Measurements from ENCODE around the gene PTGS1. TPM values are rescaled to one million over a fixed set of nuclear protein-coding genes. Genes with fewer than 3 reads are reported as not detected.

Gene PTGS1
- total and polyA plus RNA-seq, 2 of the 13 experiments (the other 11 are each of a cell fraction or from before 2014, with no cell fraction given), result 0.07 to 0.08 TPM

DNA sequence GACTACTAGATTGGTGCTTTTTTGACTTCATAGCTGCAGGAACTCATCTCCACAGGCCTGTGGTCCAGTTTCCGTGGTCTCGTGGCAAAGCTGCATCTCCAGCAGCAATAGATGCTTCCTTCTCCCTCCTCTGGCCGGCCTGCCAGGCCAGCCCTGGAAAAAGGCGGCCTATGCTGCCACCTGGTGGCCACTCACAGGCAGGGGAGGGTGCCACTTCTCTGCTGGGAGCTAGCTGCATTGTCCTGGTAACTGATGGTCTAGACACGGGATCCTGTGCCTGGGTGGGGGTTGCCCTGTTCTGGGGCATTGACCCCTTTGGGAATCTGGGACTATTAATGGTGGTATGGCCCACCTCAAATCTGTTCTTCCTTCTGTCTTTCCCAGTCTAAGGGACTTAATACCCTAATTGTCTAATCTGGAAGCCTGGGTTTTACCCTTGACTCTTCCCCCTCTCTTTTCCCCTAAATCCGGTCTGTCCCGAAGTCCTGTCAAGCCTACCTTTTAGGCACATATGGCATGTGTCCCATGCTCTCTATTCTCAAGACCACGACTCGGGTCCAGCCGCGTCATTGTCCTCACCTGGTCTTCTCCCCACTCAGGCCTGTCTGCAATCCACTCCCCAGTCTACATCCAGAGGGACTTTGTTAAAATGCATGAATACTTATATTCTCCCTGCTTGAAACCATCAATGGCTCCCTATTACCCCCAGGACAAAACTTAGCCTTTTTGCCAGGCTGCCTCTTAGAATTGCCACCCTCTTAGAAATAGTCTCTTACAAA, 20.1 kb upstream of the PTGS1 start (continued):
- TF ChIP-seq, protein P1, sequence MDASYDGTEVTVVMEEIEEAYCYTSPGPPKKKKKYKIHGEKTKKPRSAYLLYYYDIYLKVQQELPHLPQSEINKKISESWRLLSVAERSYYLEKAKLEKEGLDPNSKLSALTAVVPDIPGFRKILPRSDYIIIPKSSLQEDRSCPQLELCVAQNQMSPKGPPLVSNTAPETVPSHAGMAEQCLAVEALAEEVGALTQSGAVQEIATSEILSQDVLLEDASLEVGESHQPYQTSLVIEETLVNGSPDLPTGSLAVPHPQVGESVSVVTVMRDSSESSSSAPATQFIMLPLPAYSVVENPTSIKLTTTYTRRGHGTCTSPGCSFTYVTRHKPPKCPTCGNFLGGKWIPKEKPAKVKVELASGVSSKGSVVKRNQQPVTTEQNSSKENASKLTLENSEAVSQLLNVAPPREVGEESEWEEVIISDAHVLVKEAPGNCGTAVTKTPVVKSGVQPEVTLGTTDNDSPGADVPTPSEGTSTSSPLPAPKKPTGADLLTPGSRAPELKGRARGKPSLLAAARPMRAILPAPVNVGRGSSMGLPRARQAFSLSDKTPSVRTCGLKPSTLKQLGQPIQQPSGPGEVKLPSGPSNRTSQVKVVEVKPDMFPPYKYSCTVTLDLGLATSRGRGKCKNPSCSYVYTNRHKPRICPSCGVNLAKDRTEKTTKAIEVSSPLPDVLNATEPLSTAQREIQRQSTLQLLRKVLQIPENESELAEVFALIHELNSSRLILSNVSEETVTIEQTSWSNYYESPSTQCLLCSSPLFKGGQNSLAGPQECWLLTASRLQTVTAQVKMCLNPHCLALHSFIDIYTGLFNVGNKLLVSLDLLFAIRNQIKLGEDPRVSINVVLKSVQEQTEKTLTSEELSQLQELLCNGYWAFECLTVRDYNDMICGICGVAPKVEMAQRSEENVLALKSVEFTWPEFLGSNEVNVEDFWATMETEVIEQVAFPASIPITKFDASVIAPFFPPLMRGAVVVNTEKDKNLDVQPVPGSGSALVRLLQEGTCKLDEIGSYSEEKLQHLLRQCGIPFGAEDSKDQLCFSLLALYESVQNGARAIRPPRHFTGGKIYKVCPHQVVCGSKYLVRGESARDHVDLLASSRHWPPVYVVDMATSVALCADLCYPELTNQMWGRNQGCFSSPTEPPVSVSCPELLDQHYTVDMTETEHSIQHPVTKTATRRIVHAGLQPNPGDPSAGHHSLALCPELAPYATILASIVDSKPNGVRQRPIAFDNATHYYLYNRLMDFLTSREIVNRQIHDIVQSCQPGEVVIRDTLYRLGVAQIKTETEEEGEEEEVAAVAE (CRISPR knock-in tag; IDR thresholded peaks at IDR 0.05; ENCODE audit: borderline replicate concordance), result no peak
- TF ChIP-seq MAF1 (CRISPR knock-in tag; IDR thresholded peaks at IDR 0.05; ENCODE audit: borderline replicate concordance), result no peak
- no peak for TF ChIP-seq ZNF3 (CRISPR knock-in tag; IDR thresholded peaks at IDR 0.05)
- peak; percentile 69; the same call in 1 of the 2 replicates for TF ChIP-seq MAZ (IDR thresholded peaks at IDR 0.05; ENCODE audit: borderline replicate concordance, low read depth, low read length)
- TF ChIP-seq MAZ (CRISPR knock-in tag; IDR thresholded peaks at IDR 0.05; ENCODE audit: low read depth), result no peak
- TF ChIP-seq SMYD3 (CRISPR knock-in tag; IDR thresholded peaks at IDR 0.05), result no peak
- TF ChIP-seq POLR2AphosphoS2 (IDR thresholded peaks at IDR 0.05; ENCODE audit: low read depth, low read length), result no peak
- TF ChIP-seq ZNF350 (CRISPR knock-in tag; IDR thresholded peaks at IDR 0.05; ENCODE audit: borderline replicate concordance, low read depth), result 0 out of 2 replicates have a peak, but pooled peaks have one; percentile 20
- TF ChIP-seq DR1 (CRISPR knock-in tag; IDR thresholded peaks at IDR 0.05), result no peak
- TF ChIP-seq RFXANK (CRISPR knock-in tag; IDR thresholded peaks at IDR 0.05), result no peak
- no peak for TF ChIP-seq ZNF292 (CRISPR knock-in tag; IDR thresholded peaks at IDR 0.05; ENCODE audit: borderline replicate concordance, low read depth)
- TF ChIP-seq, protein P2, sequence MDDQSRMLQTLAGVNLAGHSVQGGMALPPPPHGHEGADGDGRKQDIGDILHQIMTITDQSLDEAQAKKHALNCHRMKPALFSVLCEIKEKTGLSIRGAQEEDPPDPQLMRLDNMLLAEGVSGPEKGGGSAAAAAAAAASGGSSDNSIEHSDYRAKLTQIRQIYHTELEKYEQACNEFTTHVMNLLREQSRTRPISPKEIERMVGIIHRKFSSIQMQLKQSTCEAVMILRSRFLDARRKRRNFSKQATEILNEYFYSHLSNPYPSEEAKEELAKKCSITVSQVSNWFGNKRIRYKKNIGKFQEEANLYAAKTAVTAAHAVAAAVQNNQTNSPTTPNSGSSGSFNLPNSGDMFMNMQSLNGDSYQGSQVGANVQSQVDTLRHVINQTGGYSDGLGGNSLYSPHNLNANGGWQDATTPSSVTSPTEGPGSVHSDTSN (CRISPR knock-in tag; IDR thresholded peaks at IDR 0.05; ENCODE audit: borderline replicate concordance), result no peak
- TF ChIP-seq PAF1 (CRISPR knock-in tag; IDR thresholded peaks at IDR 0.05), result no peak
- TF ChIP-seq ZNF670 (CRISPR knock-in tag; IDR thresholded peaks at IDR 0.05; ENCODE audit: borderline replicate concordance), result no peak
- TF ChIP-seq ZNF451 (CRISPR knock-in tag; IDR thresholded peaks at IDR 0.05), result no peak
- TF ChIP-seq, protein P3, sequence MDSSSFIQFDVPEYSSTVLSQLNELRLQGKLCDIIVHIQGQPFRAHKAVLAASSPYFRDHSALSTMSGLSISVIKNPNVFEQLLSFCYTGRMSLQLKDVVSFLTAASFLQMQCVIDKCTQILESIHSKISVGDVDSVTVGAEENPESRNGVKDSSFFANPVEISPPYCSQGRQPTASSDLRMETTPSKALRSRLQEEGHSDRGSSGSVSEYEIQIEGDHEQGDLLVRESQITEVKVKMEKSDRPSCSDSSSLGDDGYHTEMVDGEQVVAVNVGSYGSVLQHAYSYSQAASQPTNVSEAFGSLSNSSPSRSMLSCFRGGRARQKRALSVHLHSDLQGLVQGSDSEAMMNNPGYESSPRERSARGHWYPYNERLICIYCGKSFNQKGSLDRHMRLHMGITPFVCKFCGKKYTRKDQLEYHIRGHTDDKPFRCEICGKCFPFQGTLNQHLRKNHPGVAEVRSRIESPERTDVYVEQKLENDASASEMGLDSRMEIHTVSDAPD (CRISPR knock-in tag; IDR thresholded peaks at IDR 0.05), result no peak
- TF ChIP-seq ZNF589 (CRISPR knock-in tag; conservative IDR thresholded peaks at IDR 0.05), result no peak
- TF ChIP-seq KDM3A (CRISPR knock-in tag; IDR thresholded peaks at IDR 0.05; ENCODE audit: low read depth), result no peak
- TF ChIP-seq ZNF460 (CRISPR knock-in tag; IDR thresholded peaks at IDR 0.05; ENCODE audit: borderline replicate concordance), result no peak
- no peak for TF ChIP-seq HNRNPK (IDR thresholded peaks at IDR 0.05; ENCODE audit: low read depth, low read length, poor library complexity, severe bottlenecking)
- TF ChIP-seq ZMAT3 (CRISPR knock-in tag; conservative IDR thresholded peaks at IDR 0.05), result no peak
- TF ChIP-seq FOXP1 (IDR thresholded peaks at IDR 0.05), result no peak
- no peak for TF ChIP-seq FOXP1 (CRISPR knock-in tag; IDR thresholded peaks at IDR 0.05)

Data from HepG2 (cell line).